AG04450 (cell line): ENCODE results near the gene IGIP. TPM values are rescaled to one million over a fixed set of nuclear protein-coding genes. Genes with fewer than 3 reads are reported as not detected.

Experiments
- CTCF ChIA-PET: fragments of 300-600, 350-600 bp; formaldehyde crosslinking; extraction: SDS; loops from one replicate; lab custom pipeline; 2022; ENCODE audit warnings: antibody characterized with exemption, inconsistent platforms; lab: Charles Lee
- POLR2A ChIA-PET: fragments of 350-600 bp; formaldehyde crosslinking; extraction: SDS; loops from one replicate; lab custom pipeline; 2021; ENCODE audit warnings: antibody characterized with exemption, inconsistent platforms; lab: Yijun Ruan, JAX
- DNase-seq: peaks from one replicate; pipeline ENCODE4 v3.0.0-alpha.2; 2011; ENCODE audit warnings: low read depth, low spot score
- H3K27ac ChIP-seq: one replicate; pipeline ENCODE4 v1.5.1; 2012; ENCODE audit warnings: low read depth, low read length, control low read depth
- H3K27me3 ChIP-seq: one replicate; pipeline ENCODE4 v1.6.0; 2012; ENCODE audit warnings: low read length; ENCODE audit not compliant: control insufficient read depth, insufficient read depth
- H3K4me3 ChIP-seq: 2 replicates; pipeline ENCODE4 v1.5.1; 2011; ENCODE audit warnings: mild to moderate bottlenecking, low read depth, low read length, control low read depth
- H3K9me3 ChIP-seq: 2 replicates; pipeline ENCODE4 v1.5.1; 2012; ENCODE audit warnings: low read length; ENCODE audit not compliant: control insufficient read depth, insufficient read depth
- CTCF ChIP-seq: IDR thresholded peaks from 2 replicates; pipeline ENCODE4 v1.5.1; 2011; ENCODE audit warnings: low read depth, low read length, control low read depth, inconsistent platforms
- polyA plus RNA-seq: library from polyadenylated mRNA; depleted of rRNA; stranded (reverse); fragments of >200 nt; gene quantifications from 2 replicates; pipeline ENCODE4 v1.2.3, GENCODE V29; 2011

IGIP gene
- polyA plus RNA-seq, 1 experiment: 2.2 TPM

DNA sequence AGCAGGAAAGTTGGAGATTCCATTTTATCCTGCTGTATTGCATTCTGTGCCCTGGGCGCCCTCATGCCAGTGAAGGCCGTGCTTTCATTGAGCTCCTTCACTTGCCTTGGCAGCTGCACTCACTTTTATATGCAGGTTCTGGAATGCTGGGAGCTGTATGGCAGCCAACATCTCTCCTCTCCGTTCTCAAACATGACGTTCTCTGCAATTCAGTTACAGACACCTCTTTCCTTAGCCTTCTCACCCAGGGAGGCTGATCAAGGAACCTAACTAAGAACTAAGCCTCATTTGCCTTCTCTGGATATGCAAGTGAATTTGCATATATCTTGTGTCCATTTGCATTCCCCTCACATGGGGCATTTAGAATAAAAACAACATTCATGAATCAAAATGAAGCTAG, 41.2 kb upstream of the IGIP start:
- Histone ChIP-seq H3K4me3 (no peak overlapping the region), H3K27ac (no peak overlapping the region), H3K9me3 (no peaks in the 10 kb centered on the region), H3K27me3 (peaks cover 26% of the 10 kb centered on the region)
- ChIA-PET CTCF (interaction anchor here (1.0 to 1.7 kb wide), 4 partner anchors 9 to 61 kb away, joined by 3 to 5 read pairs (median 4); no protein-coding TSS in a partner anchor), POLR2A (no interaction called here)
- TF ChIP-seq CTCF: no peak
- no peak for DNase-seq

DNA sequence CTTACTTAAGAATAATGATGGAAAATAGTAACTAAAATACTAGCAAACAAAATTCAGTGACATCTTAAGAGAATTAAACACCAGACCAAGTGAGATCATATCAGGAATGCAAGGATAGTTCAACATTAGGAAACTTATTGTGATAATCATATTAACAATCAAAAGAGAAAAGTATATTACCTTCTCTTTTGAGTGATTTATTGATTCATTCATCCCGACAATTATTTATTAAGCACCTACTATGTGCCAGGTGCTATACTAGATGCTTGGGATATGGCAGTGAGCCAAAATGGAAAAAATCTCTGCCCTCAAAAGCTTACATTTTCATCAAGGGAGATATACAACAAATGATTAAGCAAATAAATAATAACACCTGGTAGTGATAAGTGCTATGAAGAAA, 35.5 kb upstream of the IGIP start:
- H3K9me3 ChIP-seq: no peaks in the 10 kb centered on the region
- no peak overlapping the region for H3K4me3 ChIP-seq
- no peak overlapping the region for H3K27ac ChIP-seq
- DNase-seq: no peak
- ChIA-PET POLR2A (no interaction called here), CTCF (interaction anchor here (1.3 kb wide), 1 partner anchor 11 kb away, joined by 3 read pairs; no protein-coding TSS in a partner anchor)
- H3K27me3 ChIP-seq: peaks cover 13% of the 10 kb centered on the region
- no peak for TF ChIP-seq CTCF

- ChIA-PET POLR2A (no interaction called here), CTCF (interaction anchor here (1.0 kb wide), 1 partner anchor 19 kb away, joined by 4 read pairs; no protein-coding TSS in a partner anchor)
- DNase-seq: no peak
- Histone ChIP-seq H3K27ac (no peak overlapping the region), H3K9me3 (no peaks in the 10 kb centered on the region), H3K27me3 (peaks cover 10% of the 10 kb centered on the region), H3K4me3 (no peak overlapping the region)
- no peak for TF ChIP-seq CTCF
Observed at GRCh38 chr5:140093179-140093578, 32.6 kb upstream of the IGIP start.

GRCh38 chr5:140093866-140094265, 31.9 kb upstream of the IGIP start:
- POLR2A ChIA-PET: no interaction called here
- no peak for TF ChIP-seq CTCF
- Histone ChIP-seq H3K27me3 (peaks cover 10% of the 10 kb centered on the region), H3K27ac (no peak overlapping the region), H3K9me3 (no peaks in the 10 kb centered on the region), H3K4me3 (no peak overlapping the region)
- no peak for DNase-seq
- CTCF ChIA-PET: interaction anchor here (1.2 to 1.4 kb wide), 2 partner anchors 12 to 51 kb away, joined by 5 to 9 read pairs; no protein-coding TSS in a partner anchor

- TF ChIP-seq CTCF: no peak
- ChIA-PET CTCF (interaction anchor here (1.2 to 1.8 kb wide), 3 partner anchors 11 to 50 kb away, joined by 5 to 9 read pairs (median 6); no protein-coding TSS in a partner anchor), POLR2A (no interaction called here)
- no peak overlapping the region for H3K4me3 ChIP-seq
- no peak overlapping the region for H3K27ac ChIP-seq
- no peak for DNase-seq
- no peaks in the 10 kb centered on the region for H3K9me3 ChIP-seq
- peaks cover 13% of the 10 kb centered on the region for H3K27me3 ChIP-seq
Observed at GRCh38 chr5:140094889-140095288, 30.8 kb upstream of the IGIP start.
